HG02885 (cell line): Measurements from ENCODE around the gene RNF175.
A peak's percentile ranks its signal among the peaks of the same experiment; 100 is the strongest.

Experiments
- ATAC-seq: cut with Tn5 transposase; IDR thresholded peaks from one replicate; pipeline ENCODE4 v1.9.1; 2021; ENCODE audit warnings: mild to moderate bottlenecking; ENCODE audit not compliant: unreplicated experiment, poor library complexity

Gene RNF175

GRCh38 chr4:153785910-153786721 lies 26.3 kb upstream of the RNF175 start:
- no peak for ATAC-seq

GRCh38 chr4:153784166-153784699 lies 24.4 kb upstream of the RNF175 start:
- ATAC-seq = no peak

- no peak for ATAC-seq
Observed at GRCh38 chr4:153782581-153782980, 22.8 kb upstream of the RNF175 start.

- no peak for ATAC-seq
Observed at GRCh38 chr4:153781717-153782416, 22.0 kb upstream of the RNF175 start.

- ATAC-seq = peak; percentile 13
Observed at GRCh38 chr4:153781280-153781679, 21.5 kb upstream of the RNF175 start.

GRCh38 chr4:153780876-153781275 lies 21.1 kb upstream of the RNF175 start:
- peak; percentile 87 for ATAC-seq

- ATAC-seq = no peak
Observed at GRCh38 chr4:153780221-153780620, 20.4 kb upstream of the RNF175 start.

- no peak for ATAC-seq
Observed at GRCh38 chr4:153778383-153778782, 18.6 kb upstream of the RNF175 start.

- ATAC-seq = no peak
Observed at GRCh38 chr4:153777421-153777820, 17.6 kb upstream of the RNF175 start.

GRCh38 chr4:153776601-153777000 lies 16.8 kb upstream of the RNF175 start:
- no peak for ATAC-seq

- ATAC-seq = no peak
Observed at GRCh38 chr4:153773236-153773690, 13.4 kb upstream of the RNF175 start.

GRCh38 chr4:153771046-153771445 lies 11.2 kb upstream of the RNF175 start:
- no peak for ATAC-seq

GRCh38 chr4:153766758-153767157 lies 6.9 kb upstream of the RNF175 start:
- ATAC-seq = no peak

GRCh38 chr4:153765894-153766293 lies 6.1 kb upstream of the RNF175 start:
- ATAC-seq = no peak

- ATAC-seq = no peak
Observed at GRCh38 chr4:153764601-153765368, 5.0 kb upstream of the RNF175 start.

GRCh38 chr4:153763404-153763803 lies 3.6 kb upstream of the RNF175 start:
- no peak for ATAC-seq

GRCh38 chr4:153758688-153759406 lies 977 bp downstream of the RNF175 start:
- no peak for ATAC-seq

- ATAC-seq = no peak
Observed at GRCh38 chr4:153758136-153758535, 1.7 kb downstream of the RNF175 start.

GRCh38 chr4:153757407-153757806 lies 2.4 kb downstream of the RNF175 start:
- ATAC-seq = no peak

GRCh38 chr4:153755186-153755585 lies 4.6 kb downstream of the RNF175 start:
- ATAC-seq = no peak
